Kasumi-1 (cell line): ENCODE measurements around the gene NFATC2.

Experiments
- DNase-seq, 2 experiments: peaks; one replicate each; lab custom pipeline; 2025; lab: John Stamatoyannopoulos, UW

Gene NFATC2

DNA sequence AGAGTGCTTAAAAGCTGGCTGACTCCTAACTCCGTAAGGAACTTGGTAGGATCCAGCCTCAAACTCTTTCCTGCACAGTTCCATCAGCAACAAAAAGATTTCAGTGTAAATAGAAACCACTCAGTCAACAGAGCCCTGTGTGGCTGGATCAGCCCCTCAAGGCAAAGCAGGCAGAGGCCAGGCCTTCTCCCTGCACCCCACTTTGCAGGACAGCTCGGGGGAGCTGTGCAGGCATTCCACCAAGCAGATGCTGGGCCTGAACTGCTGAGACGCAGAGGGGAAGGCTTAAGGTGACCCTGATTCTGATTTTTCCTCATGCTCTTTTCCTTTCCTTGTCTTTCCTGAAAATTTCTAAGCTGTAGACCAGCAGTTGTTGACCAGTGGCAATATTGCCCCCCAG is 91.5 kb downstream of the NFATC2 start:
- no peak for DNase-seq

DNA sequence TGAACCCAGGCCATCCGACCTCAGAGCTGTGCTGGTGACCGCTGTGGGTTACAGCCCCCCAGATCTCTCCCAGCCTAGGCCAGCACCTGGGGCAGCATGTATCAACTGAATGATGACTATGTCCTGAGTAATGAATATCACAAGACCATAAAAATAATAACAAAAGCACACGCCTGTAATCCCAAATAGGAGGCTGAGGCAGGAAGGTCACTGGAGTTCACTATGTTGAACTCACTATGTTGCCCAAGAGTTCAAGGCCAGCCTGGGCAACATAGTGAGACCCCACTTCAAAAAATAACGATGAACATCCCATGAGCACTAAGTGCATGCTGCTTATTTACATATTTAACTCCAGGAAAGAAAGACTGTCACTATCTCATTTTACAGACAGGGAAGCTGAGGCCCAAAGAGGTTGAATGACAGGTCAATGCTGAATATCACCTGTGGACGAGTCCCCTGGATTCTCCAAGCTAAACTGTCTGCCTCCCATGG is 92.3 kb downstream of the NFATC2 start:
- DNase-seq = no peak

DNA sequence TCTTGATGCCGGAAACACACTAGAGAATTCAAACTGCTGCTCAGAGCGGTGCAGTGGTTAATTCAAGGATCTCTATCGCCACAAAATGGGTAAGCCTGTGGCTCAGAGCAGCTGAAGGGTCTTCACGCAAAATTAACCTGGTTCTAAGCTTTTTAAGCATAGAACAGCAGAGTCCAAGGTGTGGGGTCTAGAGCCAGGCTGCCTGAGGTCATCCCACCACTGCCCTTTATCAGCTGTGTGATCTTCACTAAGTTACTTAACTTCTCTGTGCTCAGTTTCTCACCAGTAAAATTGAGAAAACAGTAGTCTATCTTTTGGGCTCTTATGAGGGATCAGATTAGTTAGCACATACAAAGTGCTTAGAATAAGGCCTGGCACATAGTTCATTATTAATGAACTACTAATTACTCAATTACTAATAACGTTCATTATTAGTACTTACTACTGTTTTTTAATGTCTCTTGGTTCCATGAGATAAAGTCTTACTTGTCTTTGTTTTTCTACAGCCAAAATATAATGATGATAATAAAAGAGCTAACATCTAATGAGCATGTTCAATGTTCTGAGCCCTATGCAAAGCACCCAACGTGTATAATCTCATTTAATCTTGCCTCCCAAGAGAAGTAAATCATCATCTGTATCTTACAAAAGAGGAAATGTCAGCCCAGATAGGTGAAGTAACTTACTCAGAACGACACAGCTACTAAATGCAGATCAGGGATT is 92.9 kb downstream of the NFATC2 start:
- DNase-seq = no peak

DNA sequence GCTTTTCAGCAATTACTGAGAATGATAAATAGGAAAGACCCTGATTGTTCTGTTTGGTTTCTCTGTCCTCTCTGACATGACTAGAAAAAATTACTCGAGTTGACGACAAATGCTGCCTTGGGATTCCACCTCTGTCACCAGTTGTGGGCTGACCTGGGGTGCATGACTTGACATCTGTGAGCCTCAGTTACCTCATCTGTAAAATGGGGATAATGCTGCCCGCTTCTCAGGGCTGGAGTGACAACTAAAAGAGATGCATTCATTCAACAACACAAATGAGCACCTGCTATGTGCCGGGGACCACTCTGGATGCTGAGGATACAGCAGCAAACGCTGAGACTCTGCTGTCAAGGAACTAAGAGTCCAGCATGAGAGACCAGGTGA is 94.8 kb downstream of the NFATC2 start:
- DNase-seq = no peak

DNA sequence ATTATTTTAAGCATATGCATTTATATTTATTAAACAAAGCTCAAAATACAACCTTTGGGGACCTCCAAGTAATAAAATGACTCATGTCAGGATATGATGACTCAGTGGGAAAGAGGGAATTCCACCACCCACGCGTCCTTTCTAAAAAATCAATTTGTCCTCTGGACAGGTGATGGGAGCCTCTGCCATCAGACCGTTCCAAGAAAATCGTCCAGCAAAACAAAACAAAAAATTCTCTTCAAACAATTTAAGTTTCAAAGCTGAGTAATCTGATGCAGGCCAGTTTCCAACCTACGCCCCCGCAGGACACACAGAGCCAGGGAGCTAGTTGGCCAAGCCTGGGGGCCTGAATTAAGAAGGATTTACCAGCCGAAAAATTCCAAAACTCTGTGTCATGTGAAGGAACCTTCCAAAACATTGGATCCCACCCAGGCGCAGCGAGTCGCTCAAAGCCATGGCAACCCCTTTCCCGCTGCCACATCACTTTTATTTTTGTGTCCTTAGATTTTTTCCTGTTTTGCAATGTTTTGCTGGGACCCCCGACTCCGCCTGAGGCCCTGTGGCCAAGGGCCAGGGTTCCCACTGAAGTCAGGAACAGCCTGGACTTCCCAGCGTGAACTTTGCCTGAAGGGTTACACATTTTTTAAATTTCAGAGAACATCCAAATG is 95.3 kb downstream of the NFATC2 start:
- no peak for DNase-seq

DNA sequence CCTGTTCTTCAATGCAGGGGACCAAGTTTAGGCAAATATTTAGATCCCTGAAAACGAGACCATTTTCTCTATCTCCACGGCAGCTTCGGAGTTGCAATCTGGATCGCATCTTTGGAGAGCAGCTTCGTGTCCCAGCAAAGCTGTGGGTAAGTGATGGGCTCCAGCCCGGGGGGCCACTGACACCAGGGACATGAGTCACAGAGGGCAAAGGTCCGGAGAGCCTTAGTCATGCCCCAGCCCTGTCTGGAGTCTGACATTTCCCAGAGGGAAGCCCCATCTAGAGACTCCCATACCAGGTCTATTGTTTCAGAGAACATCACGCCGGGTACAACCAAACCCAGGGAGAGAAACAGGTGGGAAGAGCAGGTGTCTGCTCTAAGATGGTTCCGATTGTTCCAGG is 95.9 kb downstream of the NFATC2 start:
- DNase-seq = no peak

DNA sequence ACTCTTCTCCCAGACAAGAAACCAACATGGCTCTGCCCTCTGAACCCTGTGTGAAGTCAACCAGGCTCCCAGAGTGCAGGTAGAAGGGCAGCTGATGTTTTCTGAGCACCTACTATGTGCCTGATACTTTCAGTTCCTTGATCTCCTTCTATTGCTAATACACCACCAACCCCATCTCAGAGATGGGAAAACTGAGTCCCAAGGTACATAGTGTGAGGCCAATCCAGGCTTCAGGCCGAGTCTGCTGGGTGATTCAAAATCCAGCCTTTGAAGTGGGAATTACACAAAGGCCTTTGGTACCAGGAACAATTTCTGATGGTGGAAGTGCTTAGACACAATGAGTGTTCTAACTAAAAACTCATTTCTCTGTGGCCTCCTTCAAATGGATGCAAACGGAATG is 96.3 kb downstream of the NFATC2 start:
- DNase-seq = no peak

DNA sequence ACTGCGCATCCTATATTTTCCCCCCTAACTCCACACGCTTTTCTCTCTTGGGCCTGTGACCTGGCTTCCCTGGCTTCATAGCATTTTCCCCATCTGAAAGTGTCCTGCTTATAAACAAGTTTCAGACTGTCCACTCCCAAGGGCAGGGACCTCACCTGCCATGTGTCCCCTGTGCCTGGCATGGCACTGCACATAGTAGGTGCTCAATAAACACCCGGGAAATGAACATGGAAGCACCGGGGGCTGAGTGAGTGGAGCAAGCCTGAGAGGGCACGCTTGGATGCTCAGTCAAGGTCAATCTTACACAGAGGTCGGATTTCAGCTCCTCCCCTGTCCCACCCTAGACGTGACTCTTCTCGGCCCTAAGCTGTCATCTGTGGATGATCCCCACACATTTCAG is 96.9 kb downstream of the NFATC2 start:
- DNase-seq = no peak

DNA sequence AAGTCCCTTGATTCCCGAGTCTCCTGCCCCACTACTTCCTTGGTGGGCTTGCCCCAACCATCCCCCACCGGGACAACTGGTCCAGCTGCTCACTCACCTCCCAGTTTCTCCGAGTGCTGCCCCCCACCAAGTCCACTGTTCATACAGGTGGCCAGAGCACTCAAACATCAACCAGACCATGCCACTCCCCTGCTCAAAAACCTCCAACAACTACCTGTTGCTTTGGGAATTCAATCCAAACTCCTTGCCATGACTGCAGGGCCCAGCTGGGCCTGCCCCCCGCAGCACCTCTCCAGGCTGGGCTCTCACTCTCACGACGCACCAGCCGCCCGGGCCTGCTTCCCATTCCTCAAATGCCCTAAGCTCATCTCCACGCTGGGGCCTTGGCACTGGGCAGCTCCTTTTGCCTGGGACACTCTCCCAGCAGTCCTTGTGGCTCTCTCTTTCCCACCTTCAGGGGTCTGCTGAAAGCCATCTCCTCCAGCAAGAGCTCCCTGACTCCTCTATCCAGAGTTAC is 97.5 kb downstream of the NFATC2 start:
- DNase-seq = no peak

DNA sequence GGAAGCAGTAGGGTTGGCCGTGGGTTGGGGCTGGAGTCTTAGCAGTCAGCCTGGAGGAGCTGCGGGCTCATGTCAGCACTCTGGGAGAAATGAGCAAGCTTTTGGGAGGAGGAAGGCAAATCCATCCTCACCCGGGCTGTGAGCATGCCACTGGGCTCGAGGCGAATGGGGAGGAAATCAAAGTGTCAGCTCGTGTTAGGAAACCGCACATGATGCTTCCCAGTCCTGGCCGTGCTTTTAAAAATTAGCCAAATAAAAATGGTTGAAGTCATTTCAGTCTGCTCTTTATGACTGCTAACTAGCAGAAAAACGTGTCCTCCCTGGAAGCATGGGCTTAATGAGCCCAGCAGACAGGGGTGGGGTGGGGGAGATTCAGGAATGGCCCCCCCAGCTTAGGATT is 98.1 kb downstream of the NFATC2 start:
- DNase-seq = no peak

DNA sequence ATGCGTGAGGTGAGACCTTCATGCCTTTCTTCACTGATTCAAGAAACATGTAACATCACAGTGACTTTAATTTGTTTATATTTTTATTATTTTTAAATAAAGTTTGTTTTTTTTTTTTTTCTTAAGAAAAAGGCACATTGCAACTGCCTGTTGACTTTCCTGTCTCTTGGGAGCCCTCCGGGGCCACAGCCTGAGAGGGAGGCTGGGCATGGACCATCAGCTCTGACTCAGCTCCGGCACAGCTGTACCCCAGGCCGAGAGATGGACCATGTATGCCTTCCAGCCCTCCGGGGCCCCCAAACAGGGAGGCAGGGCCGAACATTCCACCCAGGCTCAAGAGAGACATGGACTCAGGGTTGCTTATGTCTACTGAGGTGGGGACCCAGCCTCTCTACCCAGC is 99.9 kb downstream of the NFATC2 start:
- no peak for DNase-seq

DNA sequence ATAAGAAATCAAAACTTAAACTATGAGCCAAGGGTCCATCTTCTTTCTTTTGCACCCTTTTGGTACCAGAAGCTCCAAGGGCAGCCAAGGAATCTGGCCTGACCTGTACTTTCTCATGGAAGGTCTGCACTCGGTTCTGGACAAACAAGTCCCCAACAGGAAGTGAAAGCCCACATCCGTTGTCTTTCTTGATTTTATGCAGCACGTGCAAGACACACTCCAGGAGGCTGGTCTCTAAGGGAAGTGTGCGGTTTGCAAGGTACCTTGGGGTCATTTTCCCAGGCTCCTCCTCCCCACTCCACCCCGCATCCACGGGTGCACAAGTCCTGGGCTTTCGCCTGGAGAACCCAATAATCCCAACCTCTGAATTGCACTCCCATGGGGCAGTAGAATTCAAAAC is 101.9 kb downstream of the NFATC2 start:
- DNase-seq = no peak

DNA sequence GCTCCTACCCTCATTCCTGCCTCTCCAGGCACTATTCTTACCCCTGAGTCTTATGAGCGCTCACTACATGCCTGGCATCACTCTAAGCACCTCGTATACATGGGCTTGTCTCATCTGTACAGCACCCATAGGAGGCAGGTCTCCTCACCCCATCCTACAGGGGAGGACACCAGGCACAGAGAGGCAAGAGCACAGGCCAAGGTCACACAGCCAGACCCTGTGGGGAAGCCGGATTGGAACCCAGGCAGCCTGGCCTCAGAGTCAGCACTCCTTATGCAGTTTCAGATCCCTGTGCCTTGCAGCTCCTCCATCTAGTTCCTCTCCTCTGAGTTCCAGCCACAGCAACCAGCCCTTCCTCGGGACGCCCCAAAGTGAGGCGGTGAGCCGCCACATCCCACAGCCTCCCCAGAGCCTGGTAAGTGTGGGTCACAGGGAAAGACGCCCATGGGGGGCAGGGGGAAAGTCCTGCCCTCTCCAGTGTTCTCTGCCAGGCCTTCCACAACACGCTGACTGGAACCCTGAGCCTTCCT is 103.3 kb downstream of the NFATC2 start:
- no peak for DNase-seq

DNA sequence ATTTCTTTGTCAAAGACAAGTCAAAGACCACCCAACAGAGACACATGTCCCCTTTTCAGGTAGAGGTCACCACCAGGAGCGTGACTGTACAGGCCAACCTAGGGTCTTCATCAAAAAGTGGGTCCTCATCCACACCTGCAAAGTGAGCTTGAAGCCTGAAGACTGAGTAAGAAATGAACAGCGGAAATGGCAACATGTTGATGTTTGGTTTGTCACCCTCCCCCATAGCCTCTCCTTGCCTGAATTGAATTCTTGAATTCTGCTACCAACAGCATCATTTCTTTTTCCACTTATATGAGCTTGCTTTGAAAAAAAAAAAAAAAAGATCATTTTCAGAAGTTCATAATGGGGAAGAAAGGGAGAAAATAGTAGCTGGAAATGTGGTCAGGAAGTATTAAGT is 104.4 kb downstream of the NFATC2 start:
- no peak for DNase-seq

DNA sequence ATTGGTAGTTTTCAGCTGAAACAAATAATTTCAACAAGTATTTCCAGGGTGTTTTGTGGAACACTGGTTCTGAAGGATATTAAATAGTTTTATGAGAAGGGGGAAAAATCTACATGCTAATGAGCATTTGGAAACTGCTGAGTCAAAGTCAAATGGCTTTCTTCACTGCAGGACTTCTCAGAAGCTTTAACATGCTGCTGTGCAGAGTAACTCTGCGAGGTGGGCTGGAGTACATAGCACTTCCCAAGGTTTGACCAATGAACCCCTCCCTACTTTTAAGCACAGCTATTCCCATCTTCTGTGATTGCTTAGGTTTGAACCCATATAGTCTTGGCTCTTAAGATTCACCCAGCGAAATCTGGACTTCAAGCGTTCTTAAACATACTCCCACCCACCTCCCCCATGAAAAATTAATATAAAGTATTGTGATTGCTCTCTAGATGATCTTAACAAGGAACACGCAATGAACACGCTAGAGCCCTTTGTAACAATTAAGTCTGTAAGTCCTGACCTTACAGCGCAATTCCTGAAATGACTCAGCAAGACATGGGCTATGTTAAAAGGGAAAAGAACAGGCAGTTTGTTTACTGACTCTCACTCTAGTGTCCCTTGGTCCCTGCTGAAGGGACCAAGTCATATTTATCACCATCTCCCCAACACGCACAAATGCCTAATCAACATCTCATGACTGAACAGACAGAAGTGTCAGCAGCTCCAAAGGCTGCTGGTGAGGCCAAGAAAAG is 105.2 kb downstream of the NFATC2 start:
- no peak for DNase-seq

DNA sequence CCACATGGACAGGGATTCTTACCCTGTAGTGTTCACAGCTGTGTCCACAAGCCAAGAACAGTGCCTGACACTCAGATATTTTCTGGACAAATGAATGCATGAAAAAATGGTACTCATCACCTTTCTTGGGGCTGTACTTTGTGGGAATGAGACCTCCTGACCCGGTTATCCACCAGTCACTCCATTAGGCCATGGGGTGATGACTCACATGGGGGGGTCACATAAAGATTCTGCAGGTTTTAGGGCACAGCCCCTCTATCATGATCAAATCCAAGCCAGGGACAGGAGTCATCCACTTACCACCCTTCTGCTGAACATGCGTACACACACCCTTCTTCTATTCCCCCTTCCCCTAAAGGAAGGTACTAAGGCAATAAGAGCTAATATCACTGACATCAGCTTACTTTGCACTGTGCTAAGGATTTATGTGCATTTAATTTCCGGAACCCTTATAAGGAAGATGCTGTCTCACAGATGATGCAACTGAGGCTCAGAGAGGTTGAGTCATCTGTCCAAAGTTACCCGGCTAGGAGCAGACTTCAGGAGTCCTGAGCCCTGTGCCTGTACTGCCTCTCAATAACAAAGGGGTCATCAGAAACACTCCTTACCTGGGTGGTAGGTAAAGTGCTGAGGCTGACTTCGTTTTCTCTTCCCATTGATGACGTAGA is 107.8 kb downstream of the NFATC2 start:
- DNase-seq = no peak

DNA sequence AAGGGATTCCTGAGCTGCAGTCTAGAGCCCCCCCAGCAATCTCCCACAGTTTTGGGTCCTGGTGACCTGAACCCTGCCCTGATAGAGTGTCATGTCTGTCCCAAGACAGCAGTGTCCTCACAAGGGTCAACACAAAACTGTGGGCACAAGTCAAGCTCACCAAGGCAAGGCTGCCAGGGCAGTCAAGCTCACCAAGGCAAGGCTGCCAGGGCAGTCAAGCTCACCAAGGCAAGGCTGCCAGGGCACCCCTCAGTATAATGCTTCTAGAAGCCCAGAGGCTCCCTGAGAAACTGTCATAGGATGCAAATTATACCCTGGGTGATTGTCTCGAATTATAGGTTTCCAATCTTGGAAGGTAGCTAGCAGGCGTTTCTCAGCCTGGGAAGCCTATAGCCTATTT is 108.5 kb downstream of the NFATC2 start:
- no peak for DNase-seq

DNA sequence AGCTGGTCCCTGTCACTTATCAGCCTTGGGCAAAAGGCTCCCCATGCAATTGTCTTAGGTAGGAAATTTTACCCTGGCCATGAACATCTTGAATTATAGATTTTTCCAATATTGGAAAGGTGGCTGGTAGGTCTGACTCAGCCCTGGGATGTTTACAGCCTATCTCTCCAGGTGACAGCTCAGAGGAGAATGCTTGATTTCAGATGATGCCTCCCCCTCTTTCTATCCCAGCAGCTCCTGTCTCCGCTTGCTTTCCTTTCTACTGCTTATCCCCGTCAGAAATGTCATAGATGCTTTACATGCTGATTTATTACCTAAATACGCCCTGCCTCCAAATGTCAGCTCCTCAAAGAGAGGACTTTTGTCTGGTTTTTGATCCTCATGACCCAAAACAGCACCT is 109.6 kb downstream of the NFATC2 start:
- no peak for DNase-seq

DNA sequence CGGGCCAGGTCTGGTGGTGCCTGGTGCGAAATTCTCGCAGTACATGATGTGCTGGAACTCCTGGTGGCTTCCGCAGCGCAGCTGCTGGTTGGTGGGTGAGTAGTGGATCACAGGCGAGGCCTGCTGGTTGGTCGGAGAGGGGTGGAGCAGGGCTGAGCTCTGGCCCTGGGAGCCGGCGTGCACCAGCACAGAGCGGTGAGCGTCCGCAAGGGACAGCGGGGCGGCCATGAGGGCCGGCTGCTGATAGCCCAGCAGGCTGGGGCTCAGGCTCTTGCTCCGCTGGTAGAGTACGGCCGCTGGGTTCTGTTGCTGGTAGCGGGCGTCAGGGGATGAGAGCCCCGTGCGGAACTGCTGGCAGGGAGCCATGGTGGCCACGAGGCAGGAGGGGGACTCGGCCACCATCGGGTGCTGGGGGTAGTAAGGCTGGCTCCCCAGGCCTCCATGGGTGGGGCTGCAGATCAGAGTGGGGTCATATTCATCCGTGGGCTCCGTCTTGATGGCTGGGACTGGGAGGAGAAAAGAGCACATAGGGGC is 110.2 kb downstream of the NFATC2 start:
- no peak for DNase-seq

DNA sequence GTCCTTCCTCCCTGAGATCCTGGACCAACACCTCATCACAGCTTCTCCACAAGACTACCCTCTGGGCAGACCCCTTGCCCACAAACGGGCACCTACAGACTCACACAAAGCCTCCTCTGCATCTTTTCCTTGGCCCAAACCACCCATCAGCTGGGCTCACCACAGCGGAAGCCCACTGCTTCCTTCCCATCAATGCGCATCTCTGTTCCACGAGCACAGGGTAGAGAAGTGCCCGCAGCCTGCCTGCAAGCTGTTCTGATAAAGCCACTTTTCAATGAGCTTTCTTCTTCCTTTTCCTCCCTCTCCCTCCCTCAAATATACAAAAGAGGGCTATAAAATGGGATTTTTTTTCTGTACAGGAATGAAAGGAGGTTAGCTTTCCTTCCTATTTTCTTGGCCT is 111.2 kb downstream of the NFATC2 start:
- peak; percentile 55 to 56 for DNase-seq

DNA sequence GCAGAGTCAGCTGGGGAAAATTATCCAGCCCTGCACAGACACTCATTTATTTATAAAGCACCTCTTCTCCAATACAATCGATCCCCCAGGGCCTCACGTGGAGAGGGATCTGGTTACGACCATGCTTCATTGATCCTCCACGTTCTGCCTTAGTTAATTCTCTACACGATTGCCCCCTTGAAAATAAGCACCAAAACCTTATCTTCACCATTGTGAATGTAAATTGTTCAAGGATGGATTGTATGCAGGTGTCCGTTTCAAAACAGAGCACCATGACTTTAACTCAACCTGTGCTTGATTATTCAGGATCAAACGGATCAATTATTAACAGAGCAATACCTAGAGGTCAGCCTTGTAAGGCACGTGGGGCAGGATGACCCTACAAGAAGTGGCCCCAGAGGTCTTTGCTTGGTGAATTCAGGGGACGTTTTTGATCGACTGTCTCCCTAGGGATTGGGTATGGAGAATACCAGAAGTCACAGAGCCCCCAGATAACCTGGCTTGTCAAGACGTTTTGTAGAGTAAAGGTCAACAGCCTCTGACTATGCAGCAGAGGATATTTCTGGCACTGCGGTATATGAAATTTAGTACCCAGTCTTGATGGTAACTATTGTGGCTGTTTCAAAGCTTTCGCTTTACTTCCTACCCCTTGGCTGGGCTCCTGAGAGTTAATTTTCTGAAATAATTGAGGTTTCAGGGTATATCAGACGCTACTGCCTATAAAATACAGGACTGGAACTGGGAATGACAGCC is 112.1 kb downstream of the NFATC2 start:
- no peak for DNase-seq
